HCT116 (cell line): ENCODE measurements around the gene FAM83G. TPM values are rescaled to one million over a fixed set of nuclear protein-coding genes. Genes with fewer than 3 reads are reported as not detected.

Experiments
- ATAC-seq: fragments of 200-7000 bp; cut with Tn5 transposase; 2 replicates; pipeline ENCODE4 v1.9.1; 2020; ENCODE audit warnings: mild to moderate bottlenecking, moderate library complexity
- BruUV-seq: library from RNA; stranded (reverse); fragments of 400-500 nt; replicated peaks from 2 replicates; lab custom pipeline; 2021; lab: Mats Ljungman, UMichigan
- CTCF ChIA-PET: fragments of 300-600 bp; sonication (Branson Sonifier 250); formaldehyde crosslinking; loops from one replicate; lab custom pipeline; 2021; ENCODE audit warnings: antibody characterized with exemption; lab: Charles Lee
- POLR2A ChIA-PET: fragments of 300-600, 350-600 bp; sonication (Branson Sonifier 250); formaldehyde crosslinking; loops from one replicate; lab custom pipeline; 2021; ENCODE audit warnings: antibody characterized with exemption; lab: Charles Lee
- RAD21 ChIA-PET, 2 experiments: fragments of 300-600 bp; sonication (Branson Sonifier 250); formaldehyde crosslinking; loops; one replicate each; lab custom pipeline; 2023; ENCODE audit warnings: low total read pairs in 2 of 2; ENCODE audit not compliant: uncharacterized antibody in 2 of 2, unreplicated experiment in 2 of 2, low non-redundant PET in 1 of 2; lab: Charles Lee
- DNase-seq: peaks from one replicate; pipeline ENCODE4 v3.0.0-alpha.2; 2010; ENCODE audit warnings: low read depth, low spot score
- H2AFZ ChIP-seq: fragments of 200-600 bp; shearing (Covaris generic), sonication (generic); 2 replicates; pipeline ENCODE4 v1.6.1; 2017; ENCODE audit warnings: low read depth, mixed run types, mixed read lengths, antibody characterized with exemption, low read length; ENCODE audit not compliant: poor library complexity, severe bottlenecking
- H3K27ac ChIP-seq: 2 replicates; pipeline ENCODE4 v1.5.1; 2012; ENCODE audit warnings: low read depth, low read length
- H3K27me3 ChIP-seq: fragments of 200-600 bp; sonication (generic); 2 replicates; pipeline ENCODE4 v1.6.1; 2016; ENCODE audit warnings: mixed run types, low read length, mixed read lengths; ENCODE audit not compliant: insufficient read depth
- H3K36me3 ChIP-seq, 2 experiments: fragments of 200-500 bp in 1 of 2; fragments of 200-600 bp in 1 of 2; sonication (Bioruptor generic) in 1 of 2; sonication (generic) in 1 of 2; 2 replicates each; pipeline versions ENCODE4 v1.5.1 to v1.6.1; 2014 to 2016; ENCODE audit warnings: low read length in 2 of 2, inconsistent platforms in 1 of 2, mixed read lengths in 1 of 2, mixed run types in 1 of 2; ENCODE audit not compliant: insufficient read depth in 2 of 2, control insufficient read depth in 1 of 2
- H3K4me1 ChIP-seq, 2 experiments: fragments of 200-600 bp in 1 of 2; sonication (generic) in 1 of 2; 2 replicates each; pipeline versions ENCODE4 v1.5.1 to v1.6.1; 2012 to 2017; ENCODE audit warnings: low read length in 2 of 2, inconsistent platforms in 1 of 2, mild to moderate bottlenecking in 1 of 2, mixed read lengths in 1 of 2, mixed run types in 1 of 2, moderate library complexity in 1 of 2; ENCODE audit not compliant: insufficient read depth in 2 of 2, control insufficient read depth in 1 of 2
- H3K4me2 ChIP-seq: fragments of 200-600 bp; sonication (generic); 2 replicates; pipeline ENCODE4 v1.6.1; 2017; ENCODE audit warnings: mixed run types, low read length, mixed read lengths
- H3K4me3 ChIP-seq, 2 experiments: fragments of 200-600 bp in 1 of 2; sonication (generic) in 1 of 2; replicated peaks in 1 of 2; 2 replicates each; pipeline ENCODE4 v1.5.1; 2011 to 2016; ENCODE audit warnings: low read length in 2 of 2, control low read depth in 1 of 2, low read depth in 1 of 2, mild to moderate bottlenecking in 1 of 2, mixed read lengths in 1 of 2, mixed run types in 1 of 2
- H3K79me2 ChIP-seq: fragments of 200-600 bp; sonication (generic); 2 replicates; pipeline ENCODE4 v1.6.1; 2017; ENCODE audit warnings: mild to moderate bottlenecking, mixed run types, low read length, moderate library complexity, mixed read lengths; ENCODE audit not compliant: insufficient read depth
- H3K9ac ChIP-seq: fragments of 200-600 bp; sonication (generic); 2 replicates; pipeline ENCODE4 v1.6.1; 2016; ENCODE audit warnings: low read length, mixed read lengths
- H3K9me2 ChIP-seq: fragments of 200-600 bp; sonication (generic), shearing (Covaris generic); 2 replicates; pipeline ENCODE4 v1.6.1; 2017; ENCODE audit warnings: mixed run types, mild to moderate bottlenecking, moderate library complexity; ENCODE audit not compliant: insufficient read depth
- H3K9me3 ChIP-seq, 2 experiments: fragments of 200-500 bp in 1 of 2; fragments of 200-600 bp in 1 of 2; sonication (Bioruptor generic) in 1 of 2; sonication (generic) in 1 of 2; 2 replicates each; pipeline ENCODE4 v1.6.1; 2014 to 2017; ENCODE audit warnings: low read length in 2 of 2, mixed read lengths in 2 of 2, inconsistent platforms in 1 of 2, low read depth in 1 of 2, mild to moderate bottlenecking in 1 of 2, mixed run types in 1 of 2, moderate library complexity in 1 of 2; ENCODE audit not compliant: control insufficient read depth in 1 of 2, insufficient read depth in 1 of 2
- H4K20me1 ChIP-seq: fragments of 200-600 bp; sonication (generic), shearing (Covaris generic); 2 replicates; pipeline ENCODE4 v1.6.1; 2017; ENCODE audit warnings: mixed run types, mild to moderate bottlenecking, moderate library complexity; ENCODE audit not compliant: insufficient read depth
- CBX3 ChIP-seq: IDR thresholded peaks from 2 replicates; pipeline ENCODE4 v1.6.1; 2012; ENCODE audit warnings: low read depth
- CEBPB ChIP-seq: IDR thresholded peaks from 2 replicates; pipeline ENCODE4 v1.6.1; 2012; ENCODE audit warnings: low read depth
- EGR1 ChIP-seq: IDR thresholded peaks from 2 replicates; pipeline ENCODE4 v1.6.1; 2012; ENCODE audit warnings: low read depth
- POLR2AphosphoS5 ChIP-seq: IDR thresholded peaks from 2 replicates; pipeline ENCODE4 v1.6.1; 2011; ENCODE audit warnings: mild to moderate bottlenecking, low read depth, low read length, moderate library complexity
- RAD21 ChIP-seq: IDR thresholded peaks from 2 replicates; pipeline ENCODE4 v1.6.1; 2012; ENCODE audit warnings: low read depth, mild to moderate bottlenecking
- SRF ChIP-seq: IDR thresholded peaks from 2 replicates; pipeline ENCODE4 v1.6.1; 2012; ENCODE audit warnings: low read depth
- TCF7L2 ChIP-seq: IDR thresholded peaks from 2 replicates; pipeline ENCODE4 v1.7.0; 2011; ENCODE audit warnings: borderline replicate concordance, inconsistent platforms; ENCODE audit not compliant: insufficient read depth, insufficient read length; ENCODE audit errors: extremely low read depth
- YY1 ChIP-seq: IDR thresholded peaks from 2 replicates; pipeline ENCODE4 v1.6.1; 2011; ENCODE audit warnings: low read length, low read depth, moderate library complexity, mild to moderate bottlenecking; ENCODE audit not compliant: insufficient replicate concordance; ENCODE audit errors: extremely low read depth
- ZFX ChIP-seq: fragments of 450-650 bp; IDR thresholded peaks from 2 replicates; pipeline ENCODE4 v1.6.1; 2017
- ZNF274 ChIP-seq: fragments of 200-500 bp; sonication (Bioruptor generic); IDR thresholded peaks from 2 replicates; pipeline ENCODE4 v1.6.1; 2014; ENCODE audit warnings: mild to moderate bottlenecking, low read depth, low read length, inconsistent platforms
- intact Hi-C: fragments of 100-400 bp; cut with micrococcal nuclease; formaldehyde crosslinking; loops from 2 replicates; pipeline ENCODE4 v1.10.0; 2022
- total RNA-seq: library from RNA; stranded (reverse); gene quantifications from one replicate; pipeline ENCODE4 v1.2.1, GENCODE V29; 2021; ENCODE audit not compliant: unreplicated experiment
- TF ChIP-seq, protein P1 (sequence below): IDR thresholded peaks from 2 replicates; pipeline ENCODE4 v1.6.1; 2012; ENCODE audit warnings: low read depth

Gene FAM83G
- total RNA-seq, 1 experiment from 2014 or later: 33.9 TPM

DNA sequence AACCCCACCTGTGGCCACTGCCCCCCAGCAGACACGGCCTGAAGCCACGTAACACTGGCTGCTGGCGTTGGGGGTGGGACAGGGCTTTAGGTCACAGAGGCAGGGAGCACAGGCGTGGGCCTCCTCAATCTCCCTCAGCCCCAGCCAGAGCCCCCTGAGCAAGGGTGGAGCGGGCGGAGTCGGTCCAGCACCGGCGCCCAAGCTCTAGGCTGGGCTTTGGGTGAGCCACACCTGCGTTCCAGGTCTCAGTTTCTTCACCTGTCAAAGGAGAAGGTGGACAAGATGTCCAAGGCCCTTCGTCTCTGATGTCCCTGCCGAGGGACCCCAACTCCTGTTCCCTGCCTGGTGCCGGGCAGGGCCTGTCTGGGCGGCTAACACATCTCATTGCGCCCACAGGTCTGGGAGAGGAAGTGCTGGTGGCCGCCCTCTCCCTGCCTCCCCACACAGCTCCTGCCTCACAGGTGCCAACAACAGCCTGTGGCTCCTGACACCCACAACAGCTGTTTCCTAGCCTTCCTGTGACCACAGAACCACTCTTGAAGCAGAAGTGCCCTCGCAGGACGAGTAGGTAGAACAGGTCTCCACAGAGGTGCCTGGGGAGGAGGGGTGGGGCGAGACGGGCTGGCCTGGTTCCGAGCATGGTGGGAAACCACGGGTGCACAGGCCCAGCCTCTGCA, 12.0 kb downstream of the FAM83G start:
- Histone ChIP-seq H3K36me3 (peaks cover 0 to 24% of the 10 kb centered on the region in 2 experiments; a peak in 3 of 4 replicates), H3K9ac (no peak overlapping the region), H3K4me1 (no peaks in the 10 kb centered on the region), H3K27me3 (no peaks in the 10 kb centered on the region), H3K4me3 (no peak overlapping the region), H2AFZ (no peak overlapping the region), H3K9me3 (peaks cover 0 to 5% of the 10 kb centered on the region in 2 experiments; a peak in 2 of 4 replicates), H3K4me2 (no peak overlapping the region), H4K20me1 (no peaks in the 10 kb centered on the region; the same call in 1 of the 2 replicates), H3K9me2 (no peaks in the 10 kb centered on the region), H3K79me2 (peaks cover 87% of the 10 kb centered on the region), H3K27ac (no peak overlapping the region)
- intact Hi-C loops: no loop called here
- no peak for DNase-seq
- POLR2A ChIA-PET: no interaction called here
- RAD21 ChIA-PET: no interaction called here
- no peak for ATAC-seq
- CTCF ChIA-PET: no interaction called here
- BruUV-seq: no TSS peak
- no peak for TF ChIP-seq RAD21
- no peak for TF ChIP-seq ZFX
- TF ChIP-seq YY1: no peak
- no peak for TF ChIP-seq EGR1
- TF ChIP-seq SRF: no peak
- TF ChIP-seq, protein P1, sequence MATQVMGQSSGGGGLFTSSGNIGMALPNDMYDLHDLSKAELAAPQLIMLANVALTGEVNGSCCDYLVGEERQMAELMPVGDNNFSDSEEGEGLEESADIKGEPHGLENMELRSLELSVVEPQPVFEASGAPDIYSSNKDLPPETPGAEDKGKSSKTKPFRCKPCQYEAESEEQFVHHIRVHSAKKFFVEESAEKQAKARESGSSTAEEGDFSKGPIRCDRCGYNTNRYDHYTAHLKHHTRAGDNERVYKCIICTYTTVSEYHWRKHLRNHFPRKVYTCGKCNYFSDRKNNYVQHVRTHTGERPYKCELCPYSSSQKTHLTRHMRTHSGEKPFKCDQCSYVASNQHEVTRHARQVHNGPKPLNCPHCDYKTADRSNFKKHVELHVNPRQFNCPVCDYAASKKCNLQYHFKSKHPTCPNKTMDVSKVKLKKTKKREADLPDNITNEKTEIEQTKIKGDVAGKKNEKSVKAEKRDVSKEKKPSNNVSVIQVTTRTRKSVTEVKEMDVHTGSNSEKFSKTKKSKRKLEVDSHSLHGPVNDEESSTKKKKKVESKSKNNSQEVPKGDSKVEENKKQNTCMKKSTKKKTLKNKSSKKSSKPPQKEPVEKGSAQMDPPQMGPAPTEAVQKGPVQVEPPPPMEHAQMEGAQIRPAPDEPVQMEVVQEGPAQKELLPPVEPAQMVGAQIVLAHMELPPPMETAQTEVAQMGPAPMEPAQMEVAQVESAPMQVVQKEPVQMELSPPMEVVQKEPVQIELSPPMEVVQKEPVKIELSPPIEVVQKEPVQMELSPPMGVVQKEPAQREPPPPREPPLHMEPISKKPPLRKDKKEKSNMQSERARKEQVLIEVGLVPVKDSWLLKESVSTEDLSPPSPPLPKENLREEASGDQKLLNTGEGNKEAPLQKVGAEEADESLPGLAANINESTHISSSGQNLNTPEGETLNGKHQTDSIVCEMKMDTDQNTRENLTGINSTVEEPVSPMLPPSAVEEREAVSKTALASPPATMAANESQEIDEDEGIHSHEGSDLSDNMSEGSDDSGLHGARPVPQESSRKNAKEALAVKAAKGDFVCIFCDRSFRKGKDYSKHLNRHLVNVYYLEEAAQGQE: no peak
- no peak for TF ChIP-seq TCF7L2
- TF ChIP-seq CEBPB: no peak
- TF ChIP-seq CBX3: no peak
- no peak for TF ChIP-seq ZNF274
- no peak for TF ChIP-seq POLR2AphosphoS5
- TF ChIP-seq, all 23 proteins: peak for 0
